RWPE2 (cell line): ENCODE measurements around the gene CNOT4.

Source experiments
- ATAC-seq: fragments of 200-7000 bp; cut with Tn5 transposase; 3 replicates; pipeline ENCODE4 v1.9.1; 2021; ENCODE audit warnings: low read depth
- DNase-seq: peaks from one replicate; pipeline ENCODE4 v3.0.0-alpha.2; 2020; ENCODE audit warnings: low spot score
- H3K27ac ChIP-seq: fragments of 450-650 bp; 2 replicates; pipeline ENCODE4 v1.5.1; 2017; ENCODE audit warnings: mild to moderate bottlenecking; ENCODE audit not compliant: poor library complexity, severe bottlenecking
- H3K27me3 ChIP-seq: fragments of 250-450 bp; sonication (Bioruptor Pico); 2 replicates; pipeline ENCODE4 v1.5.1; 2021; ENCODE audit warnings: mild to moderate bottlenecking, moderate library complexity; ENCODE audit not compliant: insufficient read depth, poor library complexity, severe bottlenecking
- H3K36me3 ChIP-seq: fragments of 250-450 bp; sonication (Bioruptor Pico); 2 replicates; pipeline ENCODE4 v1.5.1; 2020; ENCODE audit warnings: low read depth, mild to moderate bottlenecking, moderate library complexity
- H3K4me1 ChIP-seq: fragments of 250-450 bp; sonication (Bioruptor Pico); 2 replicates; pipeline ENCODE4 v1.5.1; 2021; ENCODE audit warnings: mild to moderate bottlenecking, moderate library complexity; ENCODE audit not compliant: insufficient read depth, poor library complexity, severe bottlenecking
- H3K4me3 ChIP-seq: fragments of 250-450 bp; sonication (Bioruptor Pico); 2 replicates; pipeline ENCODE4 v1.5.1; 2021; ENCODE audit warnings: mild to moderate bottlenecking, moderate library complexity; ENCODE audit not compliant: severe bottlenecking
- H3K9me3 ChIP-seq: fragments of 250-450 bp; sonication (Bioruptor Pico); 2 replicates; pipeline ENCODE4 v1.5.1; 2021; ENCODE audit warnings: mild to moderate bottlenecking, moderate library complexity; ENCODE audit not compliant: severe bottlenecking
- TF ChIP-seq, protein P1 (sequence below): fragments of 450-650 bp; IDR thresholded peaks from one replicate; pipeline ENCODE4 v1.5.1; 2017; ENCODE audit warnings: mild to moderate bottlenecking, moderate library complexity; ENCODE audit not compliant: poor library complexity, severe bottlenecking

The CNOT4 gene

DNA sequence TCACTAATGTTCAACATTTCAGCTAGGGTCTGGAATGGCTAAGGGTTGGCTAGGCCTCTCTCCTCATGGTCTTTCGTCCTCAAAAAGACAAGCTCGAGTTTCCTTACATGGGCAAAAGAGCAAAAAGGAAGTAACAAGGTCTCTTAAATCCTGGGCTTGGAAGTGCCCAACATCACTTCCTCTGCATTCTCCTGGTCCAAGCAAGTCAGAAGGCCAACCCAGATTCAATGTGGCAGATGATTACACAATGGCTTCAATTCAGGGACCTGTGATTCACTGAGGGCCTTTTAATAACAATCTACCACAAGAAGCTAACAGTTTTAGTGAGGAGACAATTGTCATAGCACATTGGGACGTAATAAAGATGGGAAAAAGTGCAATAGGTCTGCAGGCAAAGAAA lies 43.4 kb upstream of the CNOT4 start:
- Histone ChIP-seq H3K36me3 (no peaks in the 10 kb centered on the region), H3K4me3 (no peak overlapping the region), H3K4me1 (no peaks in the 10 kb centered on the region), H3K9me3 (no peaks in the 10 kb centered on the region), H3K27me3 (no peaks in the 10 kb centered on the region), H3K27ac (no peak overlapping the region)
- DNase-seq, result no peak
- no peak for ATAC-seq
- TF ChIP-seq, protein P1, sequence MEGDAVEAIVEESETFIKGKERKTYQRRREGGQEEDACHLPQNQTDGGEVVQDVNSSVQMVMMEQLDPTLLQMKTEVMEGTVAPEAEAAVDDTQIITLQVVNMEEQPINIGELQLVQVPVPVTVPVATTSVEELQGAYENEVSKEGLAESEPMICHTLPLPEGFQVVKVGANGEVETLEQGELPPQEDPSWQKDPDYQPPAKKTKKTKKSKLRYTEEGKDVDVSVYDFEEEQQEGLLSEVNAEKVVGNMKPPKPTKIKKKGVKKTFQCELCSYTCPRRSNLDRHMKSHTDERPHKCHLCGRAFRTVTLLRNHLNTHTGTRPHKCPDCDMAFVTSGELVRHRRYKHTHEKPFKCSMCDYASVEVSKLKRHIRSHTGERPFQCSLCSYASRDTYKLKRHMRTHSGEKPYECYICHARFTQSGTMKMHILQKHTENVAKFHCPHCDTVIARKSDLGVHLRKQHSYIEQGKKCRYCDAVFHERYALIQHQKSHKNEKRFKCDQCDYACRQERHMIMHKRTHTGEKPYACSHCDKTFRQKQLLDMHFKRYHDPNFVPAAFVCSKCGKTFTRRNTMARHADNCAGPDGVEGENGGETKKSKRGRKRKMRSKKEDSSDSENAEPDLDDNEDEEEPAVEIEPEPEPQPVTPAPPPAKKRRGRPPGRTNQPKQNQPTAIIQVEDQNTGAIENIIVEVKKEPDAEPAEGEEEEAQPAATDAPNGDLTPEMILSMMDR, result no peak

DNA sequence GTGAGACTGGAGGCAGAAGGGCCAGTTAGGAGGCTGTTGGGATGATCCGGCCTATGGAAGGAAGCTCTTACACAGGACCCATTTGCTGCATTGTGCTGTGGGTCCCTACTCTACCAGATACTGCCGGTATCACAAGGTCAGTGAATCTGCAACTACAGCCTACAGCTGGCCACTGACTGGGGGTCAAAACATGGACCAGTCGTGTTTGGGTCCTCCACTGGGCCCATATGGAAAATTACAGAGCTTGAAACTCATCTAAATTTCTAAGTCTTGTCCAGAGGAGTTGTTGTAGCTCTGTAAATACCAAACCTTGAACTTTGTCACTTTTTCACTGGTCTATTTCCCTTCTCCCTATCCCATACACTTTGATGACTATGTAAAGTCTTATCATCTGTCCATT lies 42.2 kb upstream of the CNOT4 start:
- no peaks in the 10 kb centered on the region for H3K4me1 ChIP-seq
- ATAC-seq (no peak), DNase-seq (no peak)
- no peaks in the 10 kb centered on the region for H3K9me3 ChIP-seq
- no peak overlapping the region for H3K27ac ChIP-seq
- no peak overlapping the region for H3K4me3 ChIP-seq
- TF ChIP-seq, protein P1, result no peak
- no peaks in the 10 kb centered on the region for H3K27me3 ChIP-seq
- H3K36me3 ChIP-seq, result no peaks in the 10 kb centered on the region

DNA sequence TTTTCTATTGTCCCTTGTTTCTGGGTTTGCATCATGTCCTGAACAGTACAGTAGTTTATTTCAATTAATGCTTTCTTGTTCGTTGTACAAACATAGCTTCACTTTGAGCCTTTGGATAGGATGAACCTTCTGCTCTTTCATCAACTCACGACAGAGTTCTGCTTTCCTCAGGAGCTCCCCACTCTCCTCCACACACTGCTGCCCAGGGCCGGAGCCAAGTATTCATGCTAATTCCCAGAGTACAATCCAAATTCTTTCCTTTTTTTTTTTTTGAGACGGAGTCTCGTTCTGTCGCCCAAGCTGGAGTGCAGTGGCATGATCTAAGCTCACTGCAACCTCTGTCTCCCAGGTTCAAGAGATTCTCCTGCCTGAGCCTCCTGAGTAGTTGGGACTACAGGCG lies 40.3 kb upstream of the CNOT4 start:
- H3K9me3 ChIP-seq, result no peaks in the 10 kb centered on the region
- H3K36me3 ChIP-seq, result no peaks in the 10 kb centered on the region
- TF ChIP-seq, protein P1, result no peak
- H3K4me1 ChIP-seq, result no peaks in the 10 kb centered on the region
- DNase-seq (no peak), ATAC-seq (no peak)
- no peak overlapping the region for H3K27ac ChIP-seq
- H3K4me3 ChIP-seq, result no peak overlapping the region
- no peaks in the 10 kb centered on the region for H3K27me3 ChIP-seq

DNA sequence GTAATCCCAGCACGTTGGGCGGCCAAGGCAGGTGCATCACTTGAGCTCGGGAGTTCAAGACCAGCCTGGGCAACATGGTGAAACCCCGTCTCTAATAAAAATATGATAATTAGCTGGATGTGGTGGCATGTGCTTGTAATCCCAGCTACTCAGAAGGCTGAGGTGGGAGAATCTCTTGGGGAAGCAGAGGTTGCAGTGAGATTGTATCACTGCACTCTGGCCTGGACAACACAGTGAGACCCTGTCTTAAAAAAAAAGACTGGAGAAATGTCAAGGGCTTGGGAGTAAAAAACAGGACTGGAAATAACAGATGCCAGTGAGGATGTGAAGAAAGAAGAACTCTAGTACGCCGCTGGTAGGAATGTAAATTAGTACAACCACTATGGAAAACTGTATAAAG lies 31.1 kb upstream of the CNOT4 start:
- H3K4me3 ChIP-seq, result no peak overlapping the region
- TF ChIP-seq, protein P1, result no peak
- no peaks in the 10 kb centered on the region for H3K9me3 ChIP-seq
- H3K36me3 ChIP-seq, result no peaks in the 10 kb centered on the region
- H3K27ac ChIP-seq, result no peak overlapping the region
- H3K4me1 ChIP-seq, result no peaks in the 10 kb centered on the region
- no peak for ATAC-seq
- DNase-seq, result no peak
- no peaks in the 10 kb centered on the region for H3K27me3 ChIP-seq

DNA sequence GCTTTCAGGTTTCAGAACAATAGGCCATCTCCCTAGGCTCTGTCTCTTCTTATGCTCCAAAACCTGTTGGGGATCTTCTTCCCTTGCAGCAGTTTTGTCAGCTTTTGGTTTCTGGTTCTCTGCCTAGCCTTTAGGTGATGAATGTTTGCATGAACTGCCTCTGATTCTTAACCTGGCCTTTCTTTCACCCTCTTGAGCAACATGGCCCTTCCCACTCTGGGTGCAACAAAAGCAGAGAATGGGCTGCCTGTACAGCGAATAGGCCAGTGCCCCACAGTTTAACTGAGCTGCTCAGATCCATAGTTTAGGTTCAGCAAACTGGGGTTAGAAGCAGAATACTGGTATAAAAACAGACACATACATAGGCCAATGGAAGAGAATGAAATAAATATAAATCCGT lies 29.7 kb upstream of the CNOT4 start:
- Histone ChIP-seq H3K27me3 (no peaks in the 10 kb centered on the region), H3K27ac (no peak overlapping the region), H3K9me3 (no peaks in the 10 kb centered on the region), H3K4me1 (no peaks in the 10 kb centered on the region), H3K36me3 (no peaks in the 10 kb centered on the region), H3K4me3 (no peak overlapping the region)
- DNase-seq, result no peak
- no peak for ATAC-seq
- TF ChIP-seq, protein P1, result no peak
